Stimulated activated CD8-positive, alpha-beta memory T cell treated with anti-CD3 and anti-CD28 coated beads, Interleukin-4, amount 100 ng/mL, for 48 hours (primary cell): ENCODE measurements around the gene DENND1A.

Experiments
- DNase-seq: peaks from one replicate; pipeline ENCODE4 v3.0.0-alpha.2; 2020

Gene DENND1A

GRCh38 chr9:123375469-123376132 is 554.3 kb downstream of the DENND1A start:
- DNase-seq: no peak

- DNase-seq: no peak
Observed at GRCh38 chr9:123373946-123374345, 556.0 kb downstream of the DENND1A start.

GRCh38 chr9:123373447-123373923 is 556.4 kb downstream of the DENND1A start:
- no peak for DNase-seq

- no peak for DNase-seq
Observed at GRCh38 chr9:123372766-123373446, 557.0 kb downstream of the DENND1A start.

- DNase-seq: no peak
Observed at GRCh38 chr9:123371805-123372590, 557.9 kb downstream of the DENND1A start.

- DNase-seq: no peak
Observed at GRCh38 chr9:123371228-123371584, 558.7 kb downstream of the DENND1A start.

- no peak for DNase-seq
Observed at GRCh38 chr9:123370526-123371227, 559.2 kb downstream of the DENND1A start.

GRCh38 chr9:123370108-123370507 is 559.8 kb downstream of the DENND1A start:
- no peak for DNase-seq

- DNase-seq: no peak
Observed at GRCh38 chr9:123369296-123369695, 560.6 kb downstream of the DENND1A start.

- no peak for DNase-seq
Observed at GRCh38 chr9:123368536-123369153, 561.3 kb downstream of the DENND1A start.

- no peak for DNase-seq
Observed at GRCh38 chr9:123368023-123368422, 561.9 kb downstream of the DENND1A start.

- DNase-seq: no peak
Observed at GRCh38 chr9:123365881-123366528, 563.9 kb downstream of the DENND1A start.

- no peak for DNase-seq
Observed at GRCh38 chr9:123365287-123365880, 564.5 kb downstream of the DENND1A start.

- DNase-seq: no peak
Observed at GRCh38 chr9:123364241-123364824, 565.6 kb downstream of the DENND1A start.

- DNase-seq: no peak
Observed at GRCh38 chr9:123362856-123363255, 567.1 kb downstream of the DENND1A start.

- no peak for DNase-seq
Observed at GRCh38 chr9:123361731-123362510, 568.0 kb downstream of the DENND1A start.

- DNase-seq: no peak
Observed at GRCh38 chr9:123361086-123361730, 568.7 kb downstream of the DENND1A start.

- DNase-seq: peak; percentile 65
Observed at GRCh38 chr9:123360161-123361085, 569.5 kb downstream of the DENND1A start.

GRCh38 chr9:123359546-123359945 is 570.4 kb downstream of the DENND1A start:
- no peak for DNase-seq
